HepG2 (cell line): Measurements from ENCODE around the gene MC4R. TPM values are rescaled to one million over a fixed set of nuclear protein-coding genes. Genes with fewer than 3 reads are reported as not detected.

Source experiments
- ATAC-seq: fragments of 200-7000 bp; cut with Tn5 transposase; 3 replicates; pipeline ENCODE4 v1.9.1; 2020; ENCODE audit warnings: mild to moderate bottlenecking, moderate library complexity
- BruUV-seq: library from RNA; stranded (reverse); fragments of 400-500 nt; replicated peaks from 2 replicates; lab custom pipeline; 2021; lab: Mats Ljungman, UMichigan
- CTCF ChIA-PET: fragments of 300-600 bp; formaldehyde crosslinking; extraction: SDS; loops from one replicate; lab custom pipeline; 2021; ENCODE audit warnings: low total read pairs, inconsistent platforms, low intra/inter-chr PET ratio; lab: Yijun Ruan, JAX
- POLR2A ChIA-PET: fragments of 350-600 bp; sonication (Branson Sonifier 250); formaldehyde crosslinking; loops from one replicate; lab custom pipeline; 2020; ENCODE audit warnings: antibody characterized with exemption, inconsistent platforms; lab: Yijun Ruan, JAX
- DNase-seq: peaks from one replicate; pipeline ENCODE4 v3.0.0-alpha.2; 2015; ENCODE audit warnings: low spot score
- FAIRE-seq: peaks from 3 replicates; lab custom pipeline; 2011; peaks lifted over from hg19 to GRCh38; lab: Jason Lieb, UNC
- H2AFZ ChIP-seq: one replicate; pipeline ENCODE4 v1.6.1; 2011; ENCODE audit warnings: low read length, inconsistent platforms
- H3K27ac ChIP-seq: fragments of 300-600 bp; 3 replicates; pipeline ENCODE4 v1.8.0; 2011; ENCODE audit warnings: mixed run types, mild to moderate bottlenecking, mixed read lengths, low read length, inconsistent platforms; ENCODE audit not compliant: insufficient read depth; ENCODE audit errors: extremely low read length
- H3K27me3 ChIP-seq, 2 experiments: fragments of 200-600 bp in 1 of 2; 2 replicates in 1 of 2; 3 replicates in 1 of 2; pipeline versions ENCODE4 v1.6.0 to v1.8.0; 2011; ENCODE audit warnings: low read length in 2 of 2, mild to moderate bottlenecking in 2 of 2, moderate library complexity in 2 of 2, inconsistent platforms in 1 of 2; ENCODE audit not compliant: insufficient read depth in 2 of 2, control insufficient read depth in 1 of 2
- H3K36me3 ChIP-seq, 2 experiments: fragments of 200-600 bp in 1 of 2; replicated peaks in 1 of 2; 2 replicates in 1 of 2; 3 replicates in 1 of 2; pipeline versions ENCODE4 v1.5.1 to v1.8.0; 2011; ENCODE audit warnings: low read length in 2 of 2, inconsistent platforms in 1 of 2; ENCODE audit not compliant: insufficient read depth in 2 of 2, control insufficient read depth in 1 of 2
- H3K4me1 ChIP-seq: 2 replicates; pipeline ENCODE4 v1.5.1; 2012; ENCODE audit warnings: low read length, inconsistent platforms; ENCODE audit not compliant: insufficient read depth
- H3K4me2 ChIP-seq: 2 replicates; pipeline ENCODE4 v1.6.0; 2011; ENCODE audit warnings: low read depth, low read length, inconsistent platforms
- H3K4me3 ChIP-seq, 3 experiments: fragments of 200-600 bp in 1 of 3; sonication (generic), shearing (Covaris generic) in 1 of 3; replicated peaks in 1 of 3; 2 replicates each; pipeline ENCODE4 v1.5.1; 2011 to 2016; ENCODE audit warnings: low read length in 3 of 3, inconsistent platforms in 2 of 3, low read depth in 2 of 3, mild to moderate bottlenecking in 2 of 3, control low read depth in 1 of 3, mixed read lengths in 1 of 3; ENCODE audit not compliant: insufficient read depth in 1 of 3
- H3K79me2 ChIP-seq: one replicate; pipeline ENCODE4 v1.6.1; 2011; ENCODE audit warnings: low read length, inconsistent platforms; ENCODE audit not compliant: insufficient read depth
- H3K9ac ChIP-seq: 2 replicates; pipeline ENCODE4 v1.6.0; 2011; ENCODE audit warnings: mild to moderate bottlenecking, low read depth, low read length, inconsistent platforms; ENCODE audit not compliant: insufficient read depth
- H3K9me3 ChIP-seq: 2 replicates; pipeline ENCODE4 v1.5.1; 2012; ENCODE audit warnings: mild to moderate bottlenecking, low read length
- H4K20me1 ChIP-seq: 2 replicates; pipeline ENCODE4 v1.6.0; 2011; ENCODE audit warnings: inconsistent platforms, mild to moderate bottlenecking, low read length, moderate library complexity; ENCODE audit not compliant: insufficient read depth
- BCL6 ChIP-seq: IDR thresholded peaks from 2 replicates; pipeline ENCODE4 v1.6.1; 2016; ENCODE audit warnings: missing genetic modification reagents, missing compliant biosample characterization
- HOXA3 ChIP-seq: sonication (generic); formaldehyde crosslinking; IDR thresholded peaks from 2 replicates; pipeline ENCODE4 v1.5.0; 2020; ENCODE audit warnings: missing genetic modification reagents
- MEF2D ChIP-seq: sonication (generic); formaldehyde crosslinking; IDR thresholded peaks from 2 replicates; pipeline ENCODE4 v1.5.1; 2020; ENCODE audit warnings: mild to moderate bottlenecking, missing genetic modification reagents
- NFIC ChIP-seq: IDR thresholded peaks from 2 replicates; pipeline ENCODE4 v1.6.1; 2012; ENCODE audit warnings: mild to moderate bottlenecking, low read length, inconsistent platforms
- RORA ChIP-seq: sonication (generic); formaldehyde crosslinking; IDR thresholded peaks from 2 replicates; pipeline ENCODE4 v1.5.0; 2020; ENCODE audit warnings: mild to moderate bottlenecking, missing genetic modification reagents, moderate library complexity
- USF2 ChIP-seq, 2 experiments: sonication (generic) in 1 of 2; formaldehyde crosslinking in 1 of 2; IDR thresholded peaks; 2 replicates each; pipeline versions ENCODE4 v1.5.1 to v1.6.1; 2011 to 2020; ENCODE audit warnings: borderline replicate concordance in 1 of 2, low read depth in 1 of 2, low read length in 1 of 2, mild to moderate bottlenecking in 1 of 2, missing genetic modification reagents in 1 of 2, moderate library complexity in 1 of 2
- ZBTB14 ChIP-seq: sonication (generic); formaldehyde crosslinking; IDR thresholded peaks from 2 replicates; pipeline ENCODE4 v1.4.0; 2020; ENCODE audit warnings: missing genetic modification reagents
- ZNF512 ChIP-seq: sonication (generic); formaldehyde crosslinking; IDR thresholded peaks from 2 replicates; pipeline ENCODE4 v1.4.0; 2020; ENCODE audit warnings: mild to moderate bottlenecking, missing genetic modification reagents
- in situ Hi-C: cut with HindIII; loops from 2 replicates; pipeline ENCODE4 v1.10.0; 2017; ENCODE audit warnings: low pct_unique_long_range_greater_than_20kb; ENCODE audit not compliant: extremely low pct_ligation_motif_present
- intact Hi-C: fragments of 100-400 bp; cut with micrococcal nuclease; formaldehyde crosslinking; loops from one replicate; pipeline ENCODE4 v1.10.0; 2022; ENCODE audit not compliant: unreplicated experiment
- polyA plus RNA-seq, 8 experiments: library from polyadenylated mRNA; depleted of rRNA in 3 of 8; stranded (reverse) in 7 of 8; unstranded in 1 of 8; fragments of >200 nt; fragmentation: Illumina TruSeq in 4 of 8; extraction: Trizol in 4 of 8; gene quantifications; 2 replicates each; pipeline versions ENCODE4 v1.2.1 to v1.2.3, GENCODE V29; 2011 to 2016; ENCODE audit warnings: low read depth in 4 of 8, missing spikeins in 1 of 8, mixed read lengths in 1 of 8; ENCODE audit not compliant: insufficient read depth in 1 of 8
- total RNA-seq, 5 experiments: library from RNA; depleted of rRNA; stranded (reverse); fragments of >200 nt; fragmentation: Illumina TruSeq; extraction: Trizol; gene quantifications; 2 replicates each; pipeline ENCODE4 v1.2.3, GENCODE V29; 2016; ENCODE audit warnings: low read depth in 1 of 5

Gene MC4R
- total and polyA plus RNA-seq, 2 of the 13 experiments (the other 11 are each of a cell fraction or from before 2014, with no cell fraction given): not detected

- FAIRE-seq: no peak
- H3K79me2 ChIP-seq: no peaks in the 10 kb centered on the region
- H3K27me3 ChIP-seq: no peaks in the 10 kb centered on the region
- H3K9ac ChIP-seq: no peak overlapping the region
- TF ChIP-seq BCL6 (CRISPR knock-in tag): no peak
- no peak for TF ChIP-seq ZBTB14 (CRISPR knock-in tag)
- no peak for TF ChIP-seq USF2 (IDR thresholded peaks at IDR 0.05; ENCODE audit: low read depth, low read length)
- no peak for TF ChIP-seq USF2 (CRISPR knock-in tag; IDR thresholded peaks at IDR 0.05; ENCODE audit: borderline replicate concordance)
- no peak for TF ChIP-seq ZNF512 (CRISPR knock-in tag)
- TF ChIP-seq RORA (CRISPR knock-in tag): no peak
- TF ChIP-seq HOXA3 (CRISPR knock-in tag): no peak
- TF ChIP-seq NFIC: no peak
- TF ChIP-seq MEF2D (CRISPR knock-in tag): no peak
- no peak overlapping the region for H3K27ac ChIP-seq
- ATAC-seq: no peak
- H3K4me3 ChIP-seq: no peak overlapping the region
- H3K9me3 ChIP-seq: peaks cover 63% of the 10 kb centered on the region
- DNase-seq: no peak
- no peaks in the 10 kb centered on the region for H3K36me3 ChIP-seq
- in situ Hi-C loops: no loop called here
- BruUV-seq: no TSS peak
- CTCF ChIA-PET: no interaction called here
- POLR2A ChIA-PET: no interaction called here
- H3K4me2 ChIP-seq: no peak overlapping the region
- H3K4me1 ChIP-seq: no peaks in the 10 kb centered on the region
- H2AFZ ChIP-seq: no peak overlapping the region
- intact Hi-C loops: no loop called here
- H4K20me1 ChIP-seq: no peaks in the 10 kb centered on the region
These were observed 43.4 kb downstream of the MC4R start for GRCh38 chr18:60329131-60329530.
